ENCODE data around the gene IL27RA. TPM values are rescaled to one million over a fixed set of nuclear protein-coding genes. Genes with fewer than 3 reads are reported as not detected.
A peak's percentile ranks its signal among the peaks of the same experiment; 100 is the strongest.

The IL27RA gene
- total RNA-seq, 2 donors from 2014 or later = 10.3 to 10.8 TPM

DNA sequence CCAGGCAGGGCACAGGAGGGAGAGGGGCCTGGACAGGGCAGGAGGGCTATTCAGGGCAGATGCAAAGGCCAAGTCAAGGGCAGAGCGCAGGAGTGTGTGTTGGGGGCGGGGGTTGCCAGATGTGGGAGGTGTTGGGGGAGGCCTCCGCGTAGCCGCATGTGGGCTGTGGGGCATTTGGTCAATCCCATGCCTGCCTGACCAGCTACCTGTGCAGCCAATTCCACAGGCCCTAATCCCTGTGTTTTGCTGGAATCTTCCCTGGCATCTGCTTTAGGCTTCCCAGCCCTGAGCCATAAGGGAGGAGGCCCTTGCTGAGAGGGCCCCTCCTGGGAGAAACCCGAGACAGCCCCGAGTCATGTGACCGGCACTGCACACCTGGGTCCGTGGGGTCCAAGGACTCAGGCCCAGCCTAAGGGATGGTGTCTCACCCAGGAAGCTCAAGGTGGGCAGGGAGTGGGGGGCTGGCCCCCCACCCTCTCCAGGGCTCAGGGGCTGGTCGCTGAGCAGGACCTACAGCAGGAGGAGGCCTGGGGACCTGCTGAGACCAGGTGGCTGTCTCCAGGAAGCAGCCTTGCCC lies 45.7 kb upstream of the IL27RA start:
- Mint-ChIP-seq H3K4me3 (no peak overlapping the region), H3K27ac (peak overlapping the region; percentile 64), H3K4me1 (peaks cover 22% of the 10 kb centered on the region), H3K9me3 (no peaks in the 10 kb centered on the region), H3K27me3 (ENCODE audit: insufficient read depth) (no peaks in the 10 kb centered on the region), H3K36me3 (ENCODE audit: low read depth) (peaks cover 28% of the 10 kb centered on the region)
- H3K36me3 ChIP-seq (ENCODE audit: control insufficient read depth, insufficient read depth, low read length) = peaks cover 3% of the 10 kb centered on the region
- no peaks in the 10 kb centered on the region for H3K27me3 ChIP-seq (ENCODE audit: control insufficient read depth, insufficient read depth, low read length, poor library complexity, severe bottlenecking)
- WGBS, 2 experiments (ENCODE audit: insufficient coverage in 1 of 2, insufficient read length in 1 of 2) = 78 to 80% methylated on average over 9 to 10 of the region's 10 CpGs
- DNase-seq = no peak
- no peak overlapping the region for H3K27ac ChIP-seq (ENCODE audit: low read depth, low read length)
- no peak overlapping the region for H3K9ac ChIP-seq (ENCODE audit: extremely low read depth, low read length, poor library complexity, severe bottlenecking)
- no peaks in the 10 kb centered on the region for H3K4me1 ChIP-seq (ENCODE audit: control insufficient read depth, insufficient read depth, low read length)
- no peaks in the 10 kb centered on the region for H3K9me3 ChIP-seq (ENCODE audit: control insufficient read depth, low read length)
- TF ChIP-seq, protein P1, sequence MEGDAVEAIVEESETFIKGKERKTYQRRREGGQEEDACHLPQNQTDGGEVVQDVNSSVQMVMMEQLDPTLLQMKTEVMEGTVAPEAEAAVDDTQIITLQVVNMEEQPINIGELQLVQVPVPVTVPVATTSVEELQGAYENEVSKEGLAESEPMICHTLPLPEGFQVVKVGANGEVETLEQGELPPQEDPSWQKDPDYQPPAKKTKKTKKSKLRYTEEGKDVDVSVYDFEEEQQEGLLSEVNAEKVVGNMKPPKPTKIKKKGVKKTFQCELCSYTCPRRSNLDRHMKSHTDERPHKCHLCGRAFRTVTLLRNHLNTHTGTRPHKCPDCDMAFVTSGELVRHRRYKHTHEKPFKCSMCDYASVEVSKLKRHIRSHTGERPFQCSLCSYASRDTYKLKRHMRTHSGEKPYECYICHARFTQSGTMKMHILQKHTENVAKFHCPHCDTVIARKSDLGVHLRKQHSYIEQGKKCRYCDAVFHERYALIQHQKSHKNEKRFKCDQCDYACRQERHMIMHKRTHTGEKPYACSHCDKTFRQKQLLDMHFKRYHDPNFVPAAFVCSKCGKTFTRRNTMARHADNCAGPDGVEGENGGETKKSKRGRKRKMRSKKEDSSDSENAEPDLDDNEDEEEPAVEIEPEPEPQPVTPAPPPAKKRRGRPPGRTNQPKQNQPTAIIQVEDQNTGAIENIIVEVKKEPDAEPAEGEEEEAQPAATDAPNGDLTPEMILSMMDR (conservative IDR thresholded peaks at IDR 0.05) = no peak
- no peak overlapping the region for H3K4me3 ChIP-seq (ENCODE audit: low read length)

DNA sequence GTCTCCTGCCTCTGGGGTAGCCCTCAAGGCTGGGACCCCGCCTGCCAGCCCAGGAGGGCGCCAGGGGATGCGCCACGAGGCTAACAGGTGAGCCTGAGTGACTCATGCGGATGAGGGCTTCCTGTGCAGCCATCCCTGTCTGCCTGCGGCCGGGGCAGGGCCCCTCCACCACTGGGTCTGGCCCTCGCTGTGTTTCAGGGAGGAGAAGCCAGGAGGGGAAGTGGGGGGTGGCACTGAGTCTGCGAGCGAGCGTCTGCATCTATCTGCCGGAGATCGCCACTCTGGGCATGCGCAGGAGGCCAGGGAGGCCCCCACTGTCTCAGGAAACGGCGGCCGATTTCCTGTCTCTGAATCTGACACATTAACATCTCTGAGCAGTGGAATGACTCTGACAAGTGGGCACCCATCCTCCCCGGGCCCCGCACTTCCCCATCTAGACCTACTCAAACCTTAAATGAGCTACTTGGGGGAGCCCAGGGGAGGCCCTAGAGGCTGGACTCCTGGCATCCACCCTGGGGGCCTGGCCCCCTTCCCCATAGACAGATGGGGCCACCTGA lies 45.1 kb upstream of the IL27RA start:
- Histone ChIP-seq H3K27me3 (ENCODE audit: control insufficient read depth, insufficient read depth, low read length, poor library complexity, severe bottlenecking) (no peaks in the 10 kb centered on the region), H3K27ac (ENCODE audit: low read depth, low read length) (no peak overlapping the region), H3K4me3 (ENCODE audit: low read length) (no peak overlapping the region), H3K9me3 (ENCODE audit: control insufficient read depth, low read length) (no peaks in the 10 kb centered on the region), H3K36me3 (ENCODE audit: control insufficient read depth, insufficient read depth, low read length) (peaks cover 3% of the 10 kb centered on the region), H3K4me1 (ENCODE audit: control insufficient read depth, insufficient read depth, low read length) (no peaks in the 10 kb centered on the region), H3K9ac (ENCODE audit: extremely low read depth, low read length, poor library complexity, severe bottlenecking) (no peak overlapping the region)
- 55 to 76% methylated on average over 12 to 19 of the region's 19 CpGs for WGBS, 2 experiments (ENCODE audit: insufficient coverage in 1 of 2, insufficient read length in 1 of 2)
- TF ChIP-seq, protein P1 (conservative IDR thresholded peaks at IDR 0.05) = no peak
- H3K27me3 Mint-ChIP-seq (ENCODE audit: insufficient read depth) = no peaks in the 10 kb centered on the region
- H3K4me3 Mint-ChIP-seq = no peak overlapping the region
- peaks cover 22% of the 10 kb centered on the region for H3K4me1 Mint-ChIP-seq
- H3K9me3 Mint-ChIP-seq = no peaks in the 10 kb centered on the region
- peaks cover 32% of the 10 kb centered on the region for H3K36me3 Mint-ChIP-seq (ENCODE audit: low read depth)
- peak overlapping the region; percentile 80 for H3K27ac Mint-ChIP-seq
- peak; percentile 92 for DNase-seq

DNA sequence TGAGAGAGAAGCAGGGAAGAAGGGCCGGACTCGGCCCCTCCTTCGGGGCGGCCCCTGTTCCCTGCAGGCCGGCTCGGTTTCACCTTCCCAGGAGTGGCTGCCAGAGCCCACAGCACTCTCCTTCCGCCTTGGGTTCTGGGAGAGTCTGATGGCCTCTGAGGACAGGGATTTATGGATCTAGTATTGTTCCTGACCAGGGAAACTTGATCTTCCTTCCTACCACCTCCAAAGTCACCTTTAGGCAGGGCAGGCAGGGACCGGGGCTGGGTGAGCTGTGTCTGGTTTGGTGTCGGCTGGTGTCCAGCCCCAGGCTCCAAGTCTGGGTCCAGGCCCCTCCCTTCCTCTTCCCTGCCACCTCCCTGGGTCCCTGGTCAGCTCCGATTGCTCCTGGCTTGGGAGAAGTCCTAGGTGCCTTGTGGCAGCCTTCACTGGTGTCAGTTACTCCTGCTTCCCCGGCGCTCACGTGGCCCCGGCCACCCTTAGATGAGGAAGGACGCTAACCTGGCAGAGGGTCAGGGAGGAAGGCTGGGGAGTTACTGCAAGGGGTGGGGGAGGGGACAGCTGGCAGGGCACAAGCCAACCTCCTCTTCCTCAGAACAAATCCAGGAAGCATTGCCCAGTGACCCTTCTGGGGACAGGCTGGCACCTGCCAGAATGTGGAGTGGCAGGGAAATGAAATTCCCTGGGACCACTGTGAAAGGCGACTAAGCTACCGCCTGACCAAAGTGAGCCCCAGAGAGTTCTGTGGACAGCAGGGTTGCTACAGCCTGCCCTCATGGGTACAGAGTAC lies 44.3 kb upstream of the IL27RA start:
- WGBS, 2 experiments (ENCODE audit: insufficient coverage in 1 of 2, insufficient read length in 1 of 2) = 86 to 93% methylated on average over 5 to 17 of the region's 17 CpGs
- Mint-ChIP-seq H3K4me1 (peaks cover 22% of the 10 kb centered on the region), H3K4me3 (no peak overlapping the region), H3K36me3 (ENCODE audit: low read depth) (peaks cover 38% of the 10 kb centered on the region), H3K27ac (peak overlapping the region; percentile 48), H3K9me3 (no peaks in the 10 kb centered on the region), H3K27me3 (ENCODE audit: insufficient read depth) (no peaks in the 10 kb centered on the region)
- H3K9me3 ChIP-seq (ENCODE audit: control insufficient read depth, low read length) = no peaks in the 10 kb centered on the region
- H3K9ac ChIP-seq (ENCODE audit: extremely low read depth, low read length, poor library complexity, severe bottlenecking) = no peak overlapping the region
- no peak overlapping the region for H3K4me3 ChIP-seq (ENCODE audit: low read length)
- H3K27me3 ChIP-seq (ENCODE audit: control insufficient read depth, insufficient read depth, low read length, poor library complexity, severe bottlenecking) = no peaks in the 10 kb centered on the region
- H3K36me3 ChIP-seq (ENCODE audit: control insufficient read depth, insufficient read depth, low read length) = peaks cover 9% of the 10 kb centered on the region
- TF ChIP-seq, protein P1 (conservative IDR thresholded peaks at IDR 0.05) = no peak
- no peaks in the 10 kb centered on the region for H3K4me1 ChIP-seq (ENCODE audit: control insufficient read depth, insufficient read depth, low read length)
- H3K27ac ChIP-seq (ENCODE audit: low read depth, low read length) = peak overlapping the region; percentile 49
- peak; percentile 64 for DNase-seq
